Measurements from ENCODE around the gene SH3RF2.

DNA sequence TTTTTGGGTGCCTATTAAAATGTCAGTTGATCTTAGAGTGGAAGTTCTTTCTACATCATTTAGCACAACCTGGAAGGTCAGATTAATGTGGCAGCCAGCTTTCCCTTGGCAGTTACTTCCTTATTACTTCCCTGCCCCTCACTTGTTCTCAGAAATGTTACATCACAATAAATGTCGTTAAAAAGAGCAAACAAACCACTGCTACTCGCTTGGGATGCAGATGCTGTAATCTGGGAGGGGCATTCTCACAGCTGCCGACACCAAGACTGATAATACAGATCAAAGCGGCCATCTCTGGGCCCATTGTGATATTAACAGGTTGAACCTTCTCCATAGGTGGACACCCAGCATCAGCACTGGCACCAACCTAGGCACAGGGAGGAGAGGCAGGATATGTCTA lies 139.7 kb downstream of the SH3RF2 start:
- TF ChIP-seq GATA2 (IDR thresholded peaks at IDR 0.05; ENCODE audit: low read depth, low read length): no peak
- TF ChIP-seq GATA3 (IDR thresholded peaks at IDR 0.05; ENCODE audit: low read depth, low read length): no peak
